SH-SY5Y (cell line): ENCODE measurements around the gene MSH5.

Source experiments
- GATA2 ChIP-seq: IDR thresholded peaks from 2 replicates; pipeline ENCODE4 v1.6.1; 2011; ENCODE audit warnings: mild to moderate bottlenecking, low read depth, low read length
- GATA3 ChIP-seq: IDR thresholded peaks from 2 replicates; pipeline ENCODE4 v1.6.1; 2011; ENCODE audit warnings: low read depth, mild to moderate bottlenecking, low read length, moderate library complexity

DNA sequence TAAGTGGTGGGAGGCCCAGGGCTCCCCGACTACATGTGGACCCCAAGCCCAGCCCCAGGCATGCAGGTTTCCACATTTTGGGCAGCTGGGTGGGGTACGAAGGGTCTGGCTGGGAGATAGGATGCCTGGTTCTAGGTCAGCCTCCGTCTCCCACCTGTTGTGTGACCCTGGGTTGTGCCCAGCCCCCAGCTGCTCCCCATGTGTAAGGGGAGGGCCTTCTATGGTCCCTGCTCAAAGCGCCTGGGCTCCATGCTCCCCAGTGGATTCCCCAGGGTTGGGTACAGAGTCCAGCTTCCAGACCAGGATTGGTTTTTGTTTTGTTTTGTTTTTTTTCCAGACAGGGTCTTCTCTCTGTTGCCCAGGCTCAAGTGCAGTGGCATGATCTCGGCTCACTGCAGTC is 38.4 kb downstream of the MSH5 start:
- TF ChIP-seq GATA2 (no peak), GATA3 (no peak)
